Neural cell (in vitro differentiated cells): ENCODE results near the gene SCO1. TPM values are rescaled to one million over a fixed set of nuclear protein-coding genes. Genes with fewer than 3 reads are reported as not detected.
"Not testable (repeated sequence)": the region's sequence is repeated elsewhere in the genome, so short reads cannot be mapped to it uniquely, and the experiment has no call there.

ENCODE experiments used
- H2AFZ ChIP-seq: fragments of 200-600, 300-800 bp; sonication (generic), shearing (Covaris generic); 2 replicates; pipeline ENCODE4 v1.6.0; 2014; ENCODE audit warnings: low read depth, mild to moderate bottlenecking, antibody characterized with exemption, low read length, moderate library complexity
- H3F3A ChIP-seq: fragments of 200-600 bp; shearing (Covaris generic); 2 replicates; pipeline ENCODE4 v1.6.1; 2016; ENCODE audit warnings: mild to moderate bottlenecking, moderate library complexity, mixed read lengths, antibody characterized with exemption, low read length; ENCODE audit not compliant: insufficient read depth, poor library complexity, severe bottlenecking
- H3K27ac ChIP-seq: fragments of 200-600, 300-800 bp; sonication (generic), shearing (Covaris generic); 2 replicates; pipeline ENCODE4 v1.5.1; 2014; ENCODE audit warnings: mild to moderate bottlenecking, low read length, moderate library complexity
- H3K27me3 ChIP-seq: fragments of 300-800, 200-600 bp; sonication (generic), shearing (Covaris generic); 2 replicates; pipeline ENCODE4 v1.6.0; 2014; ENCODE audit warnings: mild to moderate bottlenecking, low read depth, low read length, moderate library complexity; ENCODE audit not compliant: insufficient read depth
- H3K36me3 ChIP-seq: fragments of 300-800, 200-600 bp; sonication (generic), shearing (Covaris generic); 2 replicates; pipeline ENCODE4 v1.5.1; 2014; ENCODE audit warnings: mild to moderate bottlenecking, antibody characterized with exemption, low read length, moderate library complexity; ENCODE audit not compliant: insufficient read depth
- H3K4me2 ChIP-seq: fragments of 300-800, 200-600 bp; sonication (generic), shearing (Covaris generic); 2 replicates; pipeline ENCODE4 v1.6.0; 2014; ENCODE audit warnings: mild to moderate bottlenecking, low read length
- H3K4me3 ChIP-seq: fragments of 300-800, 200-600 bp; sonication (generic), shearing (Covaris generic); 2 replicates; pipeline ENCODE4 v1.5.1; 2014; ENCODE audit warnings: mild to moderate bottlenecking, low read length, moderate library complexity
- H3K79me2 ChIP-seq: fragments of 200-600 bp; shearing (Covaris generic); replicated peaks from 2 replicates; pipeline ENCODE4 v1.6.0; 2014; ENCODE audit warnings: mild to moderate bottlenecking, low read length, moderate library complexity; ENCODE audit not compliant: insufficient read depth
- H3K9ac ChIP-seq: fragments of 300-800, 200-600 bp; sonication (generic), shearing (Covaris generic); 2 replicates; pipeline ENCODE4 v1.6.1; 2016; ENCODE audit warnings: mild to moderate bottlenecking, low read length, mixed read lengths
- H3K9me2 ChIP-seq: fragments of 200-600 bp; shearing (Covaris generic); 2 replicates; pipeline ENCODE4 v1.6.1; 2016; ENCODE audit warnings: mild to moderate bottlenecking, low read length, mixed read lengths; ENCODE audit not compliant: insufficient read depth
- H3K9me3 ChIP-seq: fragments of 200-600, 300-800 bp; sonication (generic), shearing (Covaris generic); 2 replicates; pipeline ENCODE4 v1.6.1; 2016; ENCODE audit warnings: mild to moderate bottlenecking, mixed run types, low read length, moderate library complexity, mixed read lengths
- H4K20me1 ChIP-seq: fragments of 200-600 bp; shearing (Covaris generic); 2 replicates; pipeline ENCODE4 v1.6.1; 2016; ENCODE audit warnings: mild to moderate bottlenecking, mixed run types; ENCODE audit not compliant: insufficient read depth
- REST ChIP-seq: IDR thresholded peaks from 2 replicates; pipeline ENCODE4 v1.6.1; 2012; ENCODE audit warnings: borderline replicate concordance
- TAF1 ChIP-seq: IDR thresholded peaks from 2 replicates; pipeline ENCODE4 v1.6.1; 2012; ENCODE audit warnings: low read depth
- polyA plus RNA-seq: library from polyadenylated mRNA; depleted of rRNA; stranded (reverse); fragments of >200 nt; gene quantifications from 2 replicates; pipeline ENCODE4 v1.2.3, GENCODE V29; 2014

SCO1 gene
- polyA plus RNA-seq, 1 donor from 2014 or later, result 28.8 TPM

GRCh38 chr17:10702574-10702973 is 5.2 kb upstream of the SCO1 start:
- Histone ChIP-seq H3K36me3 (no peaks in the 10 kb centered on the region), H3K27me3 (no peaks in the 10 kb centered on the region), H3K4me2 (no peak overlapping the region), H3K27ac (no peak overlapping the region), H3K9me3 (no peaks in the 10 kb centered on the region), H4K20me1 (no peaks in the 10 kb centered on the region), H3K4me3 (no peak overlapping the region), H3K9me2 (no peaks in the 10 kb centered on the region), H2AFZ (no peak overlapping the region), H3K79me2 (peaks cover 17% of the 10 kb centered on the region), H3F3A (no peaks in the 10 kb centered on the region), H3K9ac (no peak overlapping the region)
- no peak for TF ChIP-seq REST
- TF ChIP-seq TAF1, result no peak

GRCh38 chr17:10699856-10700255 is 2.5 kb upstream of the SCO1 start:
- Histone ChIP-seq H3K79me2 (peaks cover 33% of the 10 kb centered on the region), H4K20me1 (no peaks in the 10 kb centered on the region), H3F3A (no peaks in the 10 kb centered on the region), H3K4me3 (no peak overlapping the region), H3K9me3 (no peaks in the 10 kb centered on the region), H3K4me2 (no peak overlapping the region), H3K9me2 (no peaks in the 10 kb centered on the region), H3K27ac (no peak overlapping the region), H3K9ac (no peak overlapping the region), H3K27me3 (no peaks in the 10 kb centered on the region), H2AFZ (no peak overlapping the region), H3K36me3 (no peaks in the 10 kb centered on the region)
- TF ChIP-seq TAF1, result no peak

GRCh38 chr17:10698096-10698818 is 924 bp upstream of the SCO1 start:
- Histone ChIP-seq H2AFZ (peak overlapping the region; percentile 94), H3K4me3 (peak overlapping the region; percentile 99), H3F3A (no peaks in the 10 kb centered on the region), H3K9me3 (no peaks in the 10 kb centered on the region), H3K27ac (peak overlapping the region; percentile 57), H3K79me2 (peaks cover 33% of the 10 kb centered on the region), H3K4me2 (peak overlapping the region; percentile 87), H3K9me2 (no peaks in the 10 kb centered on the region), H3K27me3 (no peaks in the 10 kb centered on the region), H3K9ac (peak overlapping the region; percentile 83), H4K20me1 (no peaks in the 10 kb centered on the region), H3K36me3 (no peaks in the 10 kb centered on the region)
- TF ChIP-seq REST, result no peak

GRCh38 chr17:10695875-10696407 is 1.4 kb downstream of the SCO1 start:
- Histone ChIP-seq H3K4me2 (peak overlapping the region; percentile 99), H3K4me3 (peak overlapping the region; percentile 99), H3K79me2 (peaks cover 36% of the 10 kb centered on the region)
- not testable (repeated sequence) for H3K9me2 ChIP-seq, H3K9me3 ChIP-seq, H3F3A ChIP-seq, H2AFZ ChIP-seq, H3K27me3 ChIP-seq, H3K36me3 ChIP-seq, H3K9ac ChIP-seq, H4K20me1 ChIP-seq, H3K27ac ChIP-seq
